ENCODE measurements around the gene JAG2.
"Not testable (repeated sequence)": the region's sequence is repeated elsewhere in the genome, so short reads cannot be mapped to it uniquely, and the experiment has no call there.

Gene JAG2

GRCh38 chr14:105117710-105118385, 50.7 kb downstream of the JAG2 start:
- no peak for DNase-seq (ENCODE audit: low read depth, low spot score)

- no peak for DNase-seq (ENCODE audit: low read depth, low spot score)
These were observed 51.3 kb downstream of the JAG2 start for GRCh38 chr14:105117257-105117646.

GRCh38 chr14:105116451-105117256, 51.9 kb downstream of the JAG2 start:
- DNase-seq (ENCODE audit: low read depth, low spot score), result no peak

- DNase-seq (ENCODE audit: low read depth, low spot score), result not testable (repeated sequence)
These were observed 59.3 kb downstream of the JAG2 start for GRCh38 chr14:105109243-105109642.

GRCh38 chr14:105108516-105108864, 60.1 kb downstream of the JAG2 start:
- DNase-seq (ENCODE audit: low read depth, low spot score), result no peak

- DNase-seq (ENCODE audit: low read depth, low spot score), result no peak
These were observed 60.6 kb downstream of the JAG2 start for GRCh38 chr14:105107781-105108515.

GRCh38 chr14:105107351-105107750, 61.2 kb downstream of the JAG2 start:
- DNase-seq (ENCODE audit: low read depth, low spot score), result no peak

- DNase-seq (ENCODE audit: low read depth, low spot score), result no peak
These were observed 63.4 kb downstream of the JAG2 start for GRCh38 chr14:105105158-105105557.

GRCh38 chr14:105102893-105103292, 65.7 kb downstream of the JAG2 start:
- DNase-seq (ENCODE audit: low read depth, low spot score), result no peak

GRCh38 chr14:105102361-105102870, 66.2 kb downstream of the JAG2 start:
- DNase-seq (ENCODE audit: low read depth, low spot score), result no peak

- DNase-seq (ENCODE audit: low read depth, low spot score), result no peak
These were observed 67.7 kb downstream of the JAG2 start for GRCh38 chr14:105100910-105101309.

- DNase-seq (ENCODE audit: low read depth, low spot score), result no peak
These were observed 68.8 kb downstream of the JAG2 start for GRCh38 chr14:105099778-105100177.

- no peak for DNase-seq (ENCODE audit: low read depth, low spot score)
These were observed 70.3 kb downstream of the JAG2 start for GRCh38 chr14:105098316-105098715.

GRCh38 chr14:105097794-105098127, 70.8 kb downstream of the JAG2 start:
- no peak for DNase-seq (ENCODE audit: low read depth, low spot score)

GRCh38 chr14:105096206-105096875, 72.2 kb downstream of the JAG2 start:
- no peak for DNase-seq (ENCODE audit: low read depth, low spot score)

GRCh38 chr14:105095236-105095805, 73.3 kb downstream of the JAG2 start:
- no peak for DNase-seq (ENCODE audit: low read depth, low spot score)

GRCh38 chr14:105094193-105094907, 74.2 kb downstream of the JAG2 start:
- DNase-seq (ENCODE audit: low read depth, low spot score), result no peak

GRCh38 chr14:105093431-105094192, 75.0 kb downstream of the JAG2 start:
- peak; percentile 61 for DNase-seq (ENCODE audit: low read depth, low spot score)

GRCh38 chr14:105093038-105093430, 75.5 kb downstream of the JAG2 start:
- no peak for DNase-seq (ENCODE audit: low read depth, low spot score)
